Uterus (tissue), 4 donors: ENCODE data around the gene SOX30. TPM values are rescaled to one million over a fixed set of nuclear protein-coding genes. Genes with fewer than 3 reads are reported as not detected.

Experiments used
- DNase-seq, 2 donors: peaks; one replicate each; pipeline ENCODE4 v3.0.0-alpha.2; 2019 to 2020
- H3K27ac ChIP-seq, 2 donors: fragments of 200-600 bp; sonication (generic); 1 replicate in 1 of 2; 2 replicates in 1 of 2; pipeline ENCODE4 v1.5.1; 2016 to 2018
- H3K27me3 ChIP-seq, 2 donors: fragments of 200-600 bp; sonication (generic); one replicate each; pipeline ENCODE4 v1.5.1; 2018 to 2019; ENCODE audit warnings: control low read depth in 1 of 2
- H3K36me3 ChIP-seq, 2 donors: fragments of 200-600 bp; sonication (generic); one replicate each; pipeline ENCODE4 v1.5.1; 2019; ENCODE audit warnings: control low read depth in 1 of 2
- H3K4me1 ChIP-seq, 2 donors: fragments of 200-600 bp; sonication (generic); one replicate each; pipeline ENCODE4 v1.5.1; 2018 to 2019; ENCODE audit warnings: control low read depth in 1 of 2
- H3K4me3 ChIP-seq, 2 donors: fragments of 200-600 bp; sonication (generic); 1 replicate in 1 of 2; 2 replicates in 1 of 2; pipeline ENCODE4 v1.5.1; 2018 to 2019; ENCODE audit warnings: mild to moderate bottlenecking in 1 of 2
- H3K9me3 ChIP-seq, 2 donors: fragments of 200-600 bp; sonication (generic); one replicate each; pipeline ENCODE4 v1.5.1; 2019; ENCODE audit warnings: control low read depth in 1 of 2
- POLR2A ChIP-seq, 2 donors: fragments of 450-650 bp; IDR thresholded peaks; one replicate each; pipeline ENCODE4 v1.6.1; 2016; ENCODE audit warnings: antibody characterized with exemption in 2 of 2, mild to moderate bottlenecking in 1 of 2, moderate library complexity in 1 of 2
- intact Hi-C: fragments of 100-400 bp; cut with DNase I; formaldehyde crosslinking; loops from one replicate; pipeline ENCODE4 v1.15.1; 2023; ENCODE audit warnings: low total_unique reads
- total RNA-seq, 4 donors: library from RNA; depleted of rRNA in 3 of 4; stranded (reverse); fragments of >200 nt in 3 of 4; gene quantifications; one replicate each; pipeline versions ENCODE4 v1.1.0 to v1.2.4, GENCODE V29; 2014 to 2023
- TF ChIP-seq, protein P1 (sequence below), 4 experiments: fragments of 200-600 bp in 2 of 4; fragments of 450-650 bp in 2 of 4; sonication (generic) in 2 of 4; IDR thresholded peaks; one replicate each; pipeline ENCODE4 v1.5.1; 2016 to 2019; ENCODE audit warnings: antibody characterized with exemption in 4 of 4, mild to moderate bottlenecking in 2 of 4, moderate library complexity in 1 of 4
- donor health status: DM: yes; HTN: yes; CAD: no.

SOX30 gene
- total RNA-seq, 4 donors from 2014 or later: not detected

DNA sequence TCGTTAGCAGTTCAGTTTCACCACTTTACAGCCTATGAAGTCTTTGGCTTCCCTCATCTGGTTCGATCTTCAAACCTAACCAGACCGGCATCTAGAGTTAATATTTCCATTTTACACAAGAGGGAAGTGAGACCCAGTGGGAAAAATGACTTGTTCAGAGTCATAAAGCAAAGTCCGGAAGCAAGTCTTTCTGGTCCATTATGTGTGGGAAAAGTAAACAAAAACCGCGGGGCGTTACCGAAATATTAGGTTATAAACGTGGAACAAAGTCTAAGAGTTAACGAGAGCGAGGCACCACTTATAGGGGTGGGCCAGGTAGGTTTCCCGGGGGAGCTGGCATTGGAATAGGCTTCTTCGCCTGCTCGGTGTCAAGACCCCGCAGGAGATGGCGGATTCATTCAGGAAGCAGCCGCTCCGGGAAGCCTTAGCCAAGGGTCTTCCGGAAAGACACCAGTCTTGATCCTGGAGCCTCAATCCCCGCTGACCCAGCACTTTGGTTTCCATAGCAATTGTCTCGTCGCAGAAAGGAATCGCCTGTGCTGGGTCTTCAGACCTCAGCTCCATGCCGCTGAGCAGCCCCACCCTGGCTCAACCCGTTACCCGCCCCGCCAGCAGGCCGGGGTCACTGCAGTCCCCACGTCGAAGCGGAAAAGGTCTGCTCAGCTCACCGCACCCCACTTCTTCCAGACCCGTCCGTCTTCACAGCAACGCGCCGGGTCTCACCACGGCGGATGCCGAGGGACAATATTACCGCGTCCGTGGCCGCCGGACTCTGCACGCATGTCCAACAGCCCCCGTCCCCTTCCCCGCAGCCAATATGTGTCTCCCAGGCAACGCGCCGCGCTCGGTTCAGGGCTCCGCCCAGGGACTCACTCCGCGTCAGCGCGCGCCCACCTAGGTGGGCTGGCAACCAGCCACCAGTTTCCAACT, 18.7 kb upstream of the SOX30 start, which contains the start of gene C5orf52:
Gene C5orf52, plus strand, starts transcription at position 872 of the 930 bp plus-strand sequence. CDS start 82 bp downstream, outside the sequence.
- Histone ChIP-seq H3K9me3 (no peaks in the 10 kb centered on the region), H3K4me1 (no peaks in the 10 kb centered on the region), H3K4me3 (peak within 1 kb of the TSS; percentile 34 to 39), H3K27me3 (no peaks in the 10 kb centered on the region), H3K36me3 (no peaks in the 10 kb centered on the region), H3K27ac (no peak within 1 kb of the TSS)
- intact Hi-C loops: no loop called here
- TF ChIP-seq, protein P1, sequence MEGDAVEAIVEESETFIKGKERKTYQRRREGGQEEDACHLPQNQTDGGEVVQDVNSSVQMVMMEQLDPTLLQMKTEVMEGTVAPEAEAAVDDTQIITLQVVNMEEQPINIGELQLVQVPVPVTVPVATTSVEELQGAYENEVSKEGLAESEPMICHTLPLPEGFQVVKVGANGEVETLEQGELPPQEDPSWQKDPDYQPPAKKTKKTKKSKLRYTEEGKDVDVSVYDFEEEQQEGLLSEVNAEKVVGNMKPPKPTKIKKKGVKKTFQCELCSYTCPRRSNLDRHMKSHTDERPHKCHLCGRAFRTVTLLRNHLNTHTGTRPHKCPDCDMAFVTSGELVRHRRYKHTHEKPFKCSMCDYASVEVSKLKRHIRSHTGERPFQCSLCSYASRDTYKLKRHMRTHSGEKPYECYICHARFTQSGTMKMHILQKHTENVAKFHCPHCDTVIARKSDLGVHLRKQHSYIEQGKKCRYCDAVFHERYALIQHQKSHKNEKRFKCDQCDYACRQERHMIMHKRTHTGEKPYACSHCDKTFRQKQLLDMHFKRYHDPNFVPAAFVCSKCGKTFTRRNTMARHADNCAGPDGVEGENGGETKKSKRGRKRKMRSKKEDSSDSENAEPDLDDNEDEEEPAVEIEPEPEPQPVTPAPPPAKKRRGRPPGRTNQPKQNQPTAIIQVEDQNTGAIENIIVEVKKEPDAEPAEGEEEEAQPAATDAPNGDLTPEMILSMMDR (IDR thresholded peaks at IDR 0.05): no peak
- TF ChIP-seq POLR2A (IDR thresholded peaks at IDR 0.05): no peak
- peak; percentile 24 to 45 for DNase-seq

GRCh38 chr5:157669701-157670097, 17.5 kb upstream of the SOX30 start:
- Histone ChIP-seq H3K4me1 (no peaks in the 10 kb centered on the region), H3K36me3 (no peaks in the 10 kb centered on the region), H3K27me3 (no peaks in the 10 kb centered on the region), H3K9me3 (no peaks in the 10 kb centered on the region), H3K4me3 (no peak overlapping the region), H3K27ac (no peak overlapping the region)
- TF ChIP-seq, protein P1 (IDR thresholded peaks at IDR 0.05): no peak
- no peak for TF ChIP-seq POLR2A (IDR thresholded peaks at IDR 0.05)
- DNase-seq: no peak
- intact Hi-C loops: no loop called here

DNA sequence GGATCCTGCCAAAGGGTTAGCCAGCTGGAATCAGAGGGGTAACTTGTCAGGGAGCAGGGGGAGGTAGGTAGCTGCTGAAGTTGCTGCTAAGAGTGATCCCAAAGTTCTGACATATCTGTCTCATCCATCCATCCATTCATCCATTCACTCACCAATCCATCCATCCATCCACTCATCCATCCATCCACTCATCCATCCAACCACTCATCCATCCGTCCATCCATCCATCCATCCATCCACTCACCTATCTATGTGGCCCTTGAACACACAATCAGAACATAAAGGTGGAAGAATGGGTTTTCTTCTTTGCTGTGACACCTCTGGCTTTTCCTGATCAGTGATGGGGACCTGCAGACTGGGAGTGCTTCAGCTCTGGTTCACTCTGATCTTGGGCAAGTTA, 16.1 kb upstream of the SOX30 start:
- Histone ChIP-seq H3K4me1 (no peaks in the 10 kb centered on the region), H3K4me3 (no peak overlapping the region), H3K27ac (no peak overlapping the region), H3K36me3 (no peaks in the 10 kb centered on the region), H3K9me3 (no peaks in the 10 kb centered on the region), H3K27me3 (no peaks in the 10 kb centered on the region)
- no peak for DNase-seq
- TF ChIP-seq, protein P1 (IDR thresholded peaks at IDR 0.05): no peak
- intact Hi-C loops: no loop called here

- TF ChIP-seq, protein P1 (IDR thresholded peaks at IDR 0.05): no peak
- TF ChIP-seq POLR2A (IDR thresholded peaks at IDR 0.05): no peak
- H3K4me3 ChIP-seq: no peak overlapping the region
- H3K4me1 ChIP-seq: no peaks in the 10 kb centered on the region
- H3K27me3 ChIP-seq: no peaks in the 10 kb centered on the region
- H3K9me3 ChIP-seq: no peaks in the 10 kb centered on the region
- H3K36me3 ChIP-seq: no peaks in the 10 kb centered on the region
- no peak overlapping the region for H3K27ac ChIP-seq
- DNase-seq: no peak
- intact Hi-C loops: no loop called here
Measured at GRCh38 chr5:157665467-157666070, 13.3 kb upstream of the SOX30 start.
